ENCODE data around the gene PLA2G3. TPM values are rescaled to one million over a fixed set of nuclear protein-coding genes. Genes with fewer than 3 reads are reported as not detected.

Gene PLA2G3
- total and polyA plus RNA-seq, 2 of the 8 experiments (the other 6 are each of a cell fraction or from before 2014, with no cell fraction given), result 18.1 to 25.9 TPM

DNA sequence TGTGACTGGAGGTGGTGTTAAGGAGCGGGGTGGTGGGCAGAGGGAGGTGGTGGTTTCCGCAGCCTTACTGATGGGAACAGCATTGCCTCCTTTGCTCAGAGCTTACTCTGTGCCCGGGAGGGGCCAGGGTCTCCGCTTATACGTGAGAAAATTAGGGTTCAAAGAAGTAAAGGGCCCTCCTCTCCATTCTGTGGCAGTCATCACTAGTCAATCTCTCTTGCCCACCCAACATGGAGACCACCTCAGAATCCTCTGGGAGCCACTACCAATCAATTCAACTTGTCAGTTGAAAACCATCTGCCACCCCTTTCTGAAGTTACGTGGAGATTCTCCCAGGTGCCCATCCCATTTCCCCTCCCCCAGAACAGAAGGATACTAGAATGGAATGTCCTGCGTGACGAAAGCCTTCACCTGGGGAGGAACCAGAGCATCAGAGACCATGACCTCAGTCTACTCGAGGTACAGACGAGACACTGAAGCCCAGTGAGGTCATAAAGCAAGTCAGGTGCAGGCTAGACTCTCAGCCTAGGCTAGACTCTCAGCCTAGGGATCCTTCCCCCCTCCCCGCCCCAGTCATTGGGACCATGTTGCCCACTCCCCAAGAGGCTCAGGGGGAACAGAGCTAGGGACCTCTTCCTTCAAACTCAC is 34.9 kb downstream of the PLA2G3 start:
- peaks cover 0 to 8% of the 10 kb centered on the region in 2 experiments for H4K20me1 ChIP-seq (replicated peaks in 1 of 2; ENCODE audit: control insufficient read depth in 1 of 2, insufficient read depth in 2 of 2, low read length in 2 of 2)
- no peak overlapping the region for H4K5ac ChIP-seq (ENCODE audit: insufficient read length, low read depth, low read length)
- H3K9me3 ChIP-seq (ENCODE audit: insufficient read depth in 2 of 2, low read depth in 1 of 2, low read length in 1 of 2), result no peaks in the 10 kb centered on the region
- H3K4me3 ChIP-seq (ENCODE audit: extremely low read depth in 1 of 4, insufficient read depth in 2 of 4, low read depth in 3 of 4, low read length in 4 of 4), result peak overlapping the region in 2 of 4 experiments; percentile 7 to 46; a peak in 2 of 8 replicates
- WGBS, 2 experiments (ENCODE audit: extremely low coverage in 1 of 2, insufficient coverage in 1 of 2, insufficient read length in 1 of 2, insufficient replicate concordance in 2 of 2, low coverage in 1 of 2, low lambda C conversion rate in 2 of 2, missing lambda C conversion rate in 1 of 2), result 74% methylated on average over 11 of the region's 11 CpGs; no CpG with 5 or more reads in 1 of the 2 experiments
- H2BK120ac ChIP-seq (replicated peaks; ENCODE audit: low read depth, low read length), result no peak overlapping the region
- no peaks in the 10 kb centered on the region for H3K36me3 ChIP-seq (ENCODE audit: control insufficient read depth in 2 of 4, insufficient read depth in 4 of 4, low read length in 3 of 4)
- H2AFZ ChIP-seq (ENCODE audit: low read length), result no peak overlapping the region
- H3K4me1 ChIP-seq (replicated peaks in 1 of 4; ENCODE audit: control insufficient read depth in 3 of 4, insufficient read depth in 4 of 4, low read length in 3 of 4), result peaks cover 0 to 15% (median 11%) of the 10 kb centered on the region in 4 experiments; a peak in 5 of 7 replicates
- H2AK5ac ChIP-seq (ENCODE audit: low read depth, low read length), result no peak overlapping the region
- H3K79me2 ChIP-seq (ENCODE audit: control insufficient read depth in 1 of 2, insufficient read depth in 2 of 2, low read length in 2 of 2), result no peaks in the 10 kb centered on the region
- H3K56ac ChIP-seq (replicated peaks; ENCODE audit: insufficient read length, low read depth, low read length), result no peak overlapping the region
- TF ChIP-seq ATF2 (IDR thresholded peaks at IDR 0.05; ENCODE audit: low read length), result no peak
- H4K91ac ChIP-seq (replicated peaks; ENCODE audit: insufficient read length, low read length), result no peak overlapping the region
- H3K4me2 ChIP-seq (ENCODE audit: insufficient read depth in 1 of 2, low read depth in 2 of 2, low read length in 2 of 2), result peak overlapping the region; percentile 61 to 66
- FAIRE-seq, result no peak
- ChIA-PET POLR2A (ENCODE audit: partially characterized antibody) (interaction anchor here (0.6 to 2.3 kb wide), 13 partner anchors 8 to 175 kb away, joined by 3 to 25 read pairs (median 4); partner anchors contain the start of genes INPP5J, MORC2, RNF185 and TUG1), CTCF (ENCODE audit: partially characterized antibody) (interaction anchor here (0.7 to 16.8 kb wide), 27 partner anchors 10 to 187 kb away, joined by 3 to 207 read pairs (median 4); partner anchors contain the start of genes INPP5J, PIK3IP1, PLA2G3 and RNF185)
- H3K27ac ChIP-seq (ENCODE audit: low read depth, low read length), result no peak overlapping the region
- no peak for DNase-seq (ENCODE audit: low read depth in 1 of 2, low spot score in 2 of 2)
- no peaks in the 10 kb centered on the region; the same call in 1 of the 2 replicates for H3K79me1 ChIP-seq (ENCODE audit: low read depth, low read length)
- no peak overlapping the region for H4K8ac ChIP-seq (ENCODE audit: extremely low read depth, insufficient read depth, low read length)
- no peak overlapping the region; the same call in 1 of the 2 replicates for H2BK5ac ChIP-seq (ENCODE audit: low read depth, low read length)
- H3K27me3 ChIP-seq (replicated peaks in 1 of 4; ENCODE audit: control insufficient read depth in 3 of 4, extremely low read depth in 1 of 4, insufficient read depth in 3 of 4, low read length in 3 of 4), result peaks cover 10 to 23% (median 22%) of the 10 kb centered on the region in 4 experiments
- no peak overlapping the region; the same call in 1 of the 2 replicates for H3K18ac ChIP-seq (ENCODE audit: extremely low read depth, low read length)
- no peak overlapping the region for H3K23ac ChIP-seq (ENCODE audit: insufficient read length)
- H3K9ac ChIP-seq (replicated peaks in 1 of 4; ENCODE audit: extremely low read depth in 1 of 4, low read depth in 3 of 4, low read length in 3 of 4), result no peak overlapping the region
- peak overlapping the region; percentile 22; the same call in 1 of the 2 replicates for H2BK12ac ChIP-seq (ENCODE audit: low read depth, low read length)
- no peak overlapping the region for H2BK15ac ChIP-seq (ENCODE audit: low read length)
- H3K23me2 ChIP-seq (ENCODE audit: low read depth, low read length), result peaks cover 8% of the 10 kb centered on the region; the same call in 1 of the 2 replicates
- no peak overlapping the region for H3K4ac ChIP-seq (replicated peaks; ENCODE audit: insufficient read length, low read depth, low read length)
- no peak overlapping the region for H2BK20ac ChIP-seq (ENCODE audit: low read length)
- no peak overlapping the region for H3K14ac ChIP-seq (ENCODE audit: insufficient read length)

Measured in H1 (cell line).